NCI-H748 (cell line): ENCODE measurements around the gene PPM1H.
"Not testable (repeated sequence)": the region's sequence is repeated elsewhere in the genome, so short reads cannot be mapped to it uniquely, and the experiment has no call there.

Source experiments
- DNase-seq: peaks from one replicate; lab custom pipeline; 2025; ENCODE audit not compliant: unreplicated experiment; lab: John Stamatoyannopoulos, UW

The PPM1H gene

GRCh38 chr12:62841846-62842245, 93.1 kb downstream of the PPM1H start:
- no peak for DNase-seq

- no peak for DNase-seq
Observed at GRCh38 chr12:62840806-62841205, 94.1 kb downstream of the PPM1H start.

- no peak for DNase-seq
Observed at GRCh38 chr12:62839869-62840660, 94.9 kb downstream of the PPM1H start.

GRCh38 chr12:62834971-62835547, 99.9 kb downstream of the PPM1H start:
- no peak for DNase-seq

GRCh38 chr12:62834406-62834805, 100.5 kb downstream of the PPM1H start:
- no peak for DNase-seq

- no peak for DNase-seq
Observed at GRCh38 chr12:62833634-62834033, 101.3 kb downstream of the PPM1H start.

GRCh38 chr12:62832558-62832957, 102.4 kb downstream of the PPM1H start:
- no peak for DNase-seq

- no peak for DNase-seq
Observed at GRCh38 chr12:62832027-62832426, 102.9 kb downstream of the PPM1H start.

- DNase-seq, result no peak
Observed at GRCh38 chr12:62827855-62828254, 107.1 kb downstream of the PPM1H start.

- DNase-seq, result no peak
Observed at GRCh38 chr12:62827042-62827441, 107.9 kb downstream of the PPM1H start.

GRCh38 chr12:62817556-62818271, 117.2 kb downstream of the PPM1H start:
- no peak for DNase-seq

- no peak for DNase-seq
Observed at GRCh38 chr12:62814243-62814642, 120.7 kb downstream of the PPM1H start.

- peak; percentile 79 for DNase-seq
Observed at GRCh38 chr12:62813031-62813829, 121.7 kb downstream of the PPM1H start.

- not testable (repeated sequence) for DNase-seq
Observed at GRCh38 chr12:62811481-62811880, 123.5 kb downstream of the PPM1H start.

- DNase-seq, result no peak
Observed at GRCh38 chr12:62808166-62808879, 126.6 kb downstream of the PPM1H start.

- no peak for DNase-seq
Observed at GRCh38 chr12:62806893-62807292, 128.1 kb downstream of the PPM1H start.

- DNase-seq, result no peak
Observed at GRCh38 chr12:62806244-62806836, 128.6 kb downstream of the PPM1H start.

GRCh38 chr12:62805517-62805916, 129.4 kb downstream of the PPM1H start:
- no peak for DNase-seq

GRCh38 chr12:62803756-62804155, 131.2 kb downstream of the PPM1H start:
- no peak for DNase-seq

GRCh38 chr12:62802984-62803383, 132.0 kb downstream of the PPM1H start:
- DNase-seq, result peak; percentile 26
